Right kidney (tissue), 9 donors: Measurements from ENCODE around the gene SNAPC4.
A peak's percentile ranks its signal among the peaks of the same experiment; 100 is the strongest.

Experiments used
- DNase-seq: peaks from one replicate; pipeline ENCODE4 v3.0.0-alpha.2; 2016
- long read RNA-seq, 8 donors: transcript quantifications; one replicate each; lab custom pipeline, GENCODE V29; 2026

SNAPC4 gene
- long read RNA-seq, donor 1, partial matches to known transcripts = 7 of 8 reads
- long read RNA-seq, donor 1, other reads (novel, unspliced or antisense) = 0 of 8 reads
- long read RNA-seq, donor 2 = 0 reads
- long read RNA-seq, donor 3 = 0 reads
- long read RNA-seq, donor 4, partial matches to known transcripts = 8 of 8 reads
- long read RNA-seq, donor 4, other reads (novel, unspliced or antisense) = 0 of 8 reads
- long read RNA-seq, donor 5 = 0 reads
- long read RNA-seq, donor 6, partial matches to known transcripts = 7 of 7 reads
- long read RNA-seq, donor 6, other reads (novel, unspliced or antisense) = 0 of 7 reads
- long read RNA-seq, donor 7, partial matches to known transcripts = 11 of 11 reads
- long read RNA-seq, donor 7, other reads (novel, unspliced or antisense) = 0 of 11 reads
- long read RNA-seq, donor 8, partial matches to known transcripts = 6 of 6 reads
- long read RNA-seq, donor 8, other reads (novel, unspliced or antisense) = 0 of 6 reads

GRCh38 chr9:136400038-136400834 is at the start of gene SNAPC4:
Gene SNAPC4, minus strand, starts transcription at chr9:136400170. Its CDS starts 1,742 bp downstream, at chr9:136398428.
- DNase-seq = peak; percentile 88

DNA sequence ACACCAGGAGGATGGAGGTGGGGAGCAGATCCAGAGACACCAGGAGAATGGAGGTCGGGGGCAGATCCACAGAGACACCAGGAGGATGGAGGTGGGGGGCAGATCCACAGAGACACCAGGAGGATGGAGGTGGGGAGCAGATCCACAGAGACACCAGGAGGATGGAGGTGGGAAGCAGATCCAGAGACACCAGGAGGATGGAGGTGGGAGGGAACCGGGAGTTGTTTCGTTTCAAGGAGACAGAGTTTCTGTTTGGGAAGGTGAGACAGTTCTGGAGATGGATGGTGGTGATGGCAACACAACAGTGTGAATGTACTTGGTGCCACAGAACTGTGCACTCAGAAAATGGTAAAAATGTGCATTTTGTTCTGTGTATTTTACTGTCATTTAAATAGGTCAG is 48.7 kb upstream of the SNAPC4 start:
- DNase-seq = no peak

DNA sequence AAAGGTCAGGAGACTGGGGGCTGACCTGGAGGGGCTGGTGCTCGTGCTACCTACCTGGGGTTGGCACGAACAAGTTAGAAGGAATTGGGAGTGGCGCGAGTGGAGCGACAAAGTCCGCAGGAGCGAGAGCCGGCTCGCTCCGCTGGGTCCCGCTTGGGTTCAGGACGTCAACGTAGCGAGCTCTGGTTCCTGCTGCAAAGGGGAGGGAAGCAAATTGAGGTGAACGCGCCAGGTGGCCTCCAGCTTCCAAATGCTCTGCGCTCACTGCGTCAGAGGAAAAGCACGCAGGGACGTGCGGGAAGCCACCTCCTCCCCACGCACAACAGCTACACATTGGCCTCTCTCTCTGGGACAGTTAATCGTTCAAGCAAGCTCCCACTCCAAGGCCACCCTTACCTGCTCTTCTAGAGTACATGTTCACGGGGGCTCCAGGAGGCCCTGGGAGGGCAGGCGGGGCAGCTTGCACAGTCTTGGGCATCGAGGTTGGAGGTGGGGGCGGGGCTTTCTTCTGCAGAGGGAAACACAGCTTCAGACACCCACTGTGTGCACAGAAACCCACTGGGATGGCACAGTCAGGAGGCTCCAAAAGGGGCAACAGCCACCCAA is 47.3 kb upstream of the SNAPC4 start:
- no peak for DNase-seq

DNA sequence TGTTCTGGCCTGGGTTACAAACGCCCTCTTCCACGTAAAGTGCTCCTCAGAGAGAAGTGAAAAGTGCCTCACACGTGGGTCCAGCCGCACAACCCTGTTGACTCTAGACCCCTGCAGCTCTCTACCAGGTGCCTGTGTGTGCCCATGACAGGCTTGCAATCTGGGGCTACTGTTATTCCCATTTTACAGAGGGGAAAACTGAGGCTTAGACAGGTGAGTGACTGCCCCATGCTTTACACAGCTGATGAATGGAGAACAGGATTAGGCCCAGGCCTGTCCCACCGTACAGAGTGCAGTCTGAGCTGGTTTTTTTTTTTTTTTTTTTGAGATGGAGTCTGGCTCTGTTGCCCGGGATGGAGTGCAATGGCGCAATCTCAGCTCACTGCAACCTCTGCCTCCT is 45.8 kb upstream of the SNAPC4 start:
- no peak for DNase-seq

DNA sequence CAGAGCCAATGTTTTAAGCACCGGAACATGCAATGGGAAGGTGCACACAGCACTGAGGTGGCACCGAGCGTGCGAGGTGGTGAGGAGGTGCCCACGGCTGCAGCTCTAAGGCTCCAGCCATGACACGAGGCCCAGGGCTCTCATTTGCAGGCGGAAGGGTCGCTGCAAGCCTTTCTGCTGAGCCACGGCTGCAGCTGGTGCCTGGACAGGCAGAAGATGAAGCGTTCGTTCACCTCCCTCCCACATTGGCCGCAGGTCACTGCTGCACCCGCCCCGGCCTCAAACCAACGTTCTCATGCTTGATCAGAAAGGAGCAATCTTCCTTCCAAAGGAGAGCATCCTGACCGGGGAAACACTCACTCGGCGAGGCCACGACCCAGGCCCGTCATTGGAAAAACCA is 44.1 kb upstream of the SNAPC4 start:
- DNase-seq = no peak

DNA sequence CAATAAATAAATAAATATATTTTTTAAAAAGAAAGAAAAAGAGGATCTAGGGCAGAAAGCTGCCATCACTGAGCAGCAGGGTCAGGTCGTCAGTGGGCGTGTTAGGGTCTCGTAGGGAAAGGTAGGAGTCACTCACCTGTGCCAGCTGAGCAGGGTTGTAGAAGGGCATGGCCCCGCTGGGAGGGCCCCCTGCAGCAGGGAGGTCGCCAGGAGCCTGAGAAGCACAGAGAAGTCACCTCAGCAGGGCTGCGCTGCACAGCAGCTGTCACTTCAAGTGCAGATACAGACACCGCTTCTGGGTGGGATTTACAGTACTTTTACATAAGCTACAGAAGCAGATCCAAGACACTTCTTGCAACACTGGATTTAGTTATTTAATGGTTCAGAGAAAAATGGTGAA is 43.7 kb upstream of the SNAPC4 start:
- no peak for DNase-seq

- no peak for DNase-seq
Observed at GRCh38 chr9:136443087-136443486, 43.1 kb upstream of the SNAPC4 start.

DNA sequence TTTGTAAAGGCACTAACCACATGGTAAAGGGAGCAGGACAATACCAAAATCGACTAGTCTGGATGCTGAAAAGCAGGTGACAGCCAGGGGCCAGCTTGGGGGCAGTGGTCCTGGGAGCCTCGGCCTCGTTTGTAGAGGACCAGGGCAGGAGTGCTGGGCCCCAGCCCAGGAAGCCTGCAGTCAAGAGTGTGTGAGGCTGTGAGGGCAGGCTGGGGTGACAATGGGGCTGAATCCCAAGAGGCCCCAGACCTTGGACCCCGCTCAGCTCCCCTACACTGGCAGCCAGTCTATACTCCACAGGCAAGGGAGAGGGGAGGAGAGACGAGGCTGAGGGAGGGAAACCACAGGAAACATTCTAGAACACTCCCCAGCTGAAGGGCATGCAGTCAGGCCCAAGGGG is 42.3 kb upstream of the SNAPC4 start:
- DNase-seq = no peak

GRCh38 chr9:136441681-136442245 is 41.8 kb upstream of the SNAPC4 start:
- no peak for DNase-seq

GRCh38 chr9:136441191-136441680 is 41.3 kb upstream of the SNAPC4 start:
- DNase-seq = no peak

DNA sequence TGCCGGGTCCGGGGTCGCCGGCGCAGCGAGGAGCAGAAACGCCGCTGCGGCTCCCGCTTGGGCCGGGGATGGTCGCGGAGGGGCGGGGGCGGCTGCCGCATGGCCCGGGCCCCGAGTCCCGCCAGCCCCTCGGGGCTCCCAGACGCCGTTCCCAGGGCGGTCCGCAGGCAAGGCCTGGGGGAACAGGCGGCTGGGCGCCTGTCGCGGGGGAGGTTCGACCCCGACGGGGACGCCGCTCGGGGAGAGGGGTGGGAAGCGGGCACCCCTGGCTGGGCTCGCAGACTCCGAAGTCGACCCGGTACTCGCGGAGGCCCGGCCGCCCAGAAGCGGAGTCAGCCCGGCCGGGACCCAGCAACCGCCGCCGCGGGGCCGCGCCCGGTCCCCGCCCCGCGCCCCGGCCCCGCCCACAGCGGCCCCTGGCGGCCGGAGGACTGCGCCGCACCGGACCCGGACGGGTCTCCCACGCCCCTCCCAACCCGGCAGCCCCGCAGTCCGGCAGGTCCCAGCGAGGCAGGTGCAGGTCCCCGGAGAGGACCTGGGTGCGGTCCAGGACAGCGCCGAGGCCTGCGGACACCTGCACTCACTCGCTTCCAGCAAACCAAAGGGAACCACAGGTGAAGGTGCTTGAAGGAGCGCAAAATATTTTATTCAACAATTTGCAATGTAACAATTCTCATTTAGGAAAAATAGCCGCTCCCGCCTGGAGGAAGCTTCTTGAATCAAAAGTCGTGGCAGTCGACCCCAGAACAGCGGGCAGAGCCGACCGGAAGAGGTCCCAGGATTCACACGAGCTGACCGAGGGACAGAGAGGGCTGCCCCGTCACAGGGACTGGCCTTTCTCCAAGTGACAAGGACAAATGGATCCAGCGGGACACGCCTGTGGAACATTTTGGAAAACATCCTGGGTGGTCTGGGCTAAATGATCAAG is 39.8 kb upstream of the SNAPC4 start, which contains the start of gene INPP5E:
INPP5E (minus strand) TSS at position 365 of the 928 bp plus-strand sequence. CDS start 426 bp downstream, outside the sequence.
- DNase-seq = peak; percentile 77

GRCh38 chr9:136438548-136439480 is 38.8 kb upstream of the SNAPC4 start:
- peak; percentile 74 for DNase-seq

DNA sequence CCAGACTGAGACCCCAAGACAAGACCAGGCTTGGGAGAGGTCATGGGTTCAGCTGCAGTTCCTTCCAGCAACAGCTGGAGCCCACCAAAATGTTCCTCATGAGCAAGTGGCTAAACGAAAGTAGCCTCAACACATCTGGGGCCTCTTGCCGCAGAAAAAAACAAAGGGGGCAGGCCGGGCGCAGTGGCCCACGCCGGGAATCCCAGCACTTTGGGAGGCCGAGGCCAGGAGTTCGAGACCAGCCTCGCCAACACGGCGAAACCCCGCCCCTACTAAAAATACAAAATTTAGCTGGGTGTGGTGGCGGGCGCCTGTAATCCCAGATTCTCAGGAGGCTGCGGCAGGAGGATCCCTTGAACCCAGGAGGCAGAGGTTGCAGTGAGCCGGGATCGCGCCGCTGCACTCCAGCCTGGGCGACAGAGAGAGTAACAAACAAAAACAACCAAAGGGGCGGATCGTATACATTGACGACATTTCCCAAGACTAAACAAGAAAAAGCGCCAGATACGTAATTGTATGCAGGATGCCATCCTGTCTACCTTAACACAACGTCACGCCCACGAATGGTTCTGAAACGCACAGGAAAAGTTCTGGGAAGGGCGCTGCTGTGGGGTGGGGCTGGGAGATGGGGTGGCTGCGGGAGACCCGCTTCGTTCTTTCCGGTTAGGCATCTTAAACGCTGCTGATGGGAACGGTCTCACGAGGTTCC is 38.0 kb upstream of the SNAPC4 start:
- DNase-seq = no peak

- no peak for DNase-seq
Observed at GRCh38 chr9:136437430-136437829, 37.5 kb upstream of the SNAPC4 start.

- DNase-seq = no peak
Observed at GRCh38 chr9:136436055-136436634, 36.2 kb upstream of the SNAPC4 start.

GRCh38 chr9:136434580-136435169 is 34.7 kb upstream of the SNAPC4 start:
- no peak for DNase-seq

- no peak for DNase-seq
Observed at GRCh38 chr9:136433849-136434579, 34.0 kb upstream of the SNAPC4 start.
